IMR-90 (cell line): ENCODE results near the gene TMX1.

ENCODE experiments used
- CTCF ChIP-seq: conservative IDR thresholded peaks from 2 replicates; pipeline ENCODE4 v1.5.1; 2012; ENCODE audit warnings: mild to moderate bottlenecking, low read depth, low read length, improper control_type of control experiment
- MAFK ChIP-seq: IDR thresholded peaks from 2 replicates; pipeline ENCODE4 v1.6.1; 2012; ENCODE audit warnings: low read depth, low read length, improper control_type of control experiment
- POLR2A ChIP-seq: IDR thresholded peaks from 2 replicates; pipeline ENCODE4 v1.6.1; 2012; ENCODE audit warnings: mild to moderate bottlenecking, low read depth, low read length
- RAD21 ChIP-seq: IDR thresholded peaks from 2 replicates; pipeline ENCODE4 v1.6.1; 2012; ENCODE audit warnings: low read length, improper control_type of control experiment
- USF2 ChIP-seq: fragments of 150-350 bp; IDR thresholded peaks from 2 replicates; pipeline ENCODE4 v1.6.1; 2017; ENCODE audit warnings: mild to moderate bottlenecking, antibody characterized with exemption, low read length, low read depth

- no peak for TF ChIP-seq CTCF
- TF ChIP-seq USF2, result no peak
- TF ChIP-seq MAFK, result no peak
- TF ChIP-seq POLR2A, result no peak
- TF ChIP-seq RAD21, result no peak
These were observed 18.7 kb downstream of the TMX1 start for GRCh38 chr14:51258788-51259187.
